HPDE6-E6E7 (cell line): ENCODE data around the gene PDC.
"Not testable (repeated sequence)": the region's sequence is repeated elsewhere in the genome, so short reads cannot be mapped to it uniquely, and the experiment has no call there.

ENCODE experiments used
- DNase-seq: peaks from one replicate; pipeline ENCODE4 v3.0.0; 2011; ENCODE audit warnings: missing footprints; ENCODE audit errors: extremely low spot score

PDC gene

GRCh38 chr1:186403632-186404031 lies 57.3 kb downstream of the PDC start:
- no peak for DNase-seq

DNA sequence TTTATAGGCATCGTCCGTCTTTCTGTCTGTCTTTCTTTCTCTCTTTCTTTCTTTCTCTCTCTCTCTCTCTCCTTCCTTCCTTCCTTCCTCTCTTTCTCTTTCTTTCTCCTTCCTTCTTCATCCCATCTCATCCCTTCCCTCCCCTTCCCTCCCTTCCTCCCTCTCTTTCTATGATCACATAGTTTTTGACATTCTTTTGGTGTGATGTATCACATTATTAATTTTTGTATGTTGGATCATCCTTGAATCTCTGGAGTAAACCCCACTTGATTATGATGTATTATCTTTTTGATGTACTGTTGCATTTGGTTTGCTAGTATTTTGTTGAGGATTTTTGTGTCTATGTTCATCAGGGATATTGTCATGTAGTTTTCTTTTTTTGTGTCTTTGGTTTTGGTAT lies 59.5 kb downstream of the PDC start:
- not testable (repeated sequence) for DNase-seq
